Activated B cell treated with CpG ODN at 0.5 μM for 24 hours (primary cell): ENCODE measurements around the gene NAT16. TPM values are rescaled to one million over a fixed set of nuclear protein-coding genes. Genes with fewer than 3 reads are reported as not detected.

Source experiments
- ATAC-seq: fragments of 200-7000 bp; cut with Tn5 transposase; one replicate; pipeline ENCODE4 v1.10.0; 2021; ENCODE audit warnings: low read depth, mild to moderate bottlenecking, moderate library complexity
- CTCF ChIA-PET: fragments of 350-600 bp; sonication (Branson Sonifier 250); formaldehyde crosslinking; loops from one replicate; lab custom pipeline; 2021; ENCODE audit warnings: antibody characterized with exemption; lab: Charles Lee
- POLR2A ChIA-PET: fragments of 350-600 bp; sonication (Branson Sonifier 250); formaldehyde crosslinking; loops from one replicate; lab custom pipeline; 2021; ENCODE audit warnings: antibody characterized with exemption; lab: Charles Lee
- DNase-seq: peaks from one replicate; pipeline ENCODE4 v3.0.0; 2022
- H3K27ac Mint-ChIP-seq: one replicate; pipeline ENCODE4 v1.8.0; 2020; ENCODE audit warnings: mixed read lengths
- H3K27me3 Mint-ChIP-seq: one replicate; pipeline ENCODE4 v1.8.0; 2021; ENCODE audit warnings: mixed read lengths
- H3K36me3 Mint-ChIP-seq: one replicate; pipeline ENCODE4 v1.8.0; 2021; ENCODE audit warnings: low read depth, mixed read lengths
- H3K4me1 Mint-ChIP-seq: one replicate; pipeline ENCODE4 v1.8.0; 2021; ENCODE audit warnings: mixed read lengths
- H3K4me3 Mint-ChIP-seq: one replicate; pipeline ENCODE4 v1.8.0; 2020; ENCODE audit warnings: mild to moderate bottlenecking, mixed read lengths
- H3K9me3 Mint-ChIP-seq: one replicate; pipeline ENCODE4 v1.8.0; 2020; ENCODE audit warnings: mixed read lengths
- intact Hi-C: fragments of 100-400 bp; cut with micrococcal nuclease; formaldehyde crosslinking; loops from one replicate; pipeline ENCODE4 v1.15.1; 2024
- total RNA-seq: library from RNA; stranded (reverse); gene quantifications from 2 replicates; pipeline ENCODE4 v1.2.3, GENCODE V29; 2022
- TF ChIP-seq, protein P1 (sequence below): fragments of 200-600 bp; IDR thresholded peaks from one replicate; pipeline ENCODE4 v1.8.0; 2022; ENCODE audit warnings: antibody characterized with exemption, mild to moderate bottlenecking

Gene NAT16
- total RNA-seq, 1 donor from 2014 or later: not detected

DNA sequence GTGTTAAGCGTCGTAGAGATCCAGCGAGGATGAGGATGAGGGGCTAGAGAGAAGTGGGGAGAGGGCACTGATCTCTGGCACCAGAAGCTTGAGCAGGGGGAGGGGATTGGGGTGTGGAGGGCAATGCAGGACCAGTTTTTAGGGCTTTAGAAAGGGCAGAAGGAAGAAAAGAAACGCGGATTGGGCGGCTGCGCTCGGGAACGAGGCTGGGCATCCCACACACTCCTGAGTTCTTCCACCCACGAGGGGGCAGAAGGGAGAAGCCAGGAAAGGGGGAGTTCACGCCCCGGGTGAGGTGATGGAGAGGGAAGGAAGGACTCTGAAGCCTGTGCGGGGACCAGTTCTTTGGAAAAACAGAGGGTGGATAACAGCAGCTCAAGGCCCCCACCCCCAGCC is 8.7 kb downstream of the NAT16 start:
- peaks cover 70% of the 10 kb centered on the region for H3K27me3 Mint-ChIP-seq
- H3K27ac Mint-ChIP-seq: peak overlapping the region; percentile 38
- TF ChIP-seq, protein P1, sequence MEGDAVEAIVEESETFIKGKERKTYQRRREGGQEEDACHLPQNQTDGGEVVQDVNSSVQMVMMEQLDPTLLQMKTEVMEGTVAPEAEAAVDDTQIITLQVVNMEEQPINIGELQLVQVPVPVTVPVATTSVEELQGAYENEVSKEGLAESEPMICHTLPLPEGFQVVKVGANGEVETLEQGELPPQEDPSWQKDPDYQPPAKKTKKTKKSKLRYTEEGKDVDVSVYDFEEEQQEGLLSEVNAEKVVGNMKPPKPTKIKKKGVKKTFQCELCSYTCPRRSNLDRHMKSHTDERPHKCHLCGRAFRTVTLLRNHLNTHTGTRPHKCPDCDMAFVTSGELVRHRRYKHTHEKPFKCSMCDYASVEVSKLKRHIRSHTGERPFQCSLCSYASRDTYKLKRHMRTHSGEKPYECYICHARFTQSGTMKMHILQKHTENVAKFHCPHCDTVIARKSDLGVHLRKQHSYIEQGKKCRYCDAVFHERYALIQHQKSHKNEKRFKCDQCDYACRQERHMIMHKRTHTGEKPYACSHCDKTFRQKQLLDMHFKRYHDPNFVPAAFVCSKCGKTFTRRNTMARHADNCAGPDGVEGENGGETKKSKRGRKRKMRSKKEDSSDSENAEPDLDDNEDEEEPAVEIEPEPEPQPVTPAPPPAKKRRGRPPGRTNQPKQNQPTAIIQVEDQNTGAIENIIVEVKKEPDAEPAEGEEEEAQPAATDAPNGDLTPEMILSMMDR: no peak
- CTCF ChIA-PET: interaction anchor here (1.7 to 2.8 kb wide), 2 partner anchors 21 to 27 kb away, joined by 10 to 11 read pairs; no protein-coding TSS in a partner anchor
- peaks cover 55% of the 10 kb centered on the region for H3K4me1 Mint-ChIP-seq
- ATAC-seq: no peak
- no peaks in the 10 kb centered on the region for H3K36me3 Mint-ChIP-seq
- POLR2A ChIA-PET: interaction anchor here (0.9 to 1.3 kb wide), 2 partner anchors 8 to 29 kb away, joined by 3 read pairs; no protein-coding TSS in a partner anchor
- no peaks in the 10 kb centered on the region for H3K9me3 Mint-ChIP-seq
- intact Hi-C loops: no loop called here
- no peak overlapping the region for H3K4me3 Mint-ChIP-seq
- no peak for DNase-seq

- intact Hi-C loops: no loop called here
- CTCF ChIA-PET: interaction anchor here (1.0 to 2.8 kb wide), 3 partner anchors 22 to 27 kb away, joined by 3 to 11 read pairs (median 10); no protein-coding TSS in a partner anchor
Observed at GRCh38 chr7:101170617-101171441, 9.3 kb downstream of the NAT16 start.

DNA sequence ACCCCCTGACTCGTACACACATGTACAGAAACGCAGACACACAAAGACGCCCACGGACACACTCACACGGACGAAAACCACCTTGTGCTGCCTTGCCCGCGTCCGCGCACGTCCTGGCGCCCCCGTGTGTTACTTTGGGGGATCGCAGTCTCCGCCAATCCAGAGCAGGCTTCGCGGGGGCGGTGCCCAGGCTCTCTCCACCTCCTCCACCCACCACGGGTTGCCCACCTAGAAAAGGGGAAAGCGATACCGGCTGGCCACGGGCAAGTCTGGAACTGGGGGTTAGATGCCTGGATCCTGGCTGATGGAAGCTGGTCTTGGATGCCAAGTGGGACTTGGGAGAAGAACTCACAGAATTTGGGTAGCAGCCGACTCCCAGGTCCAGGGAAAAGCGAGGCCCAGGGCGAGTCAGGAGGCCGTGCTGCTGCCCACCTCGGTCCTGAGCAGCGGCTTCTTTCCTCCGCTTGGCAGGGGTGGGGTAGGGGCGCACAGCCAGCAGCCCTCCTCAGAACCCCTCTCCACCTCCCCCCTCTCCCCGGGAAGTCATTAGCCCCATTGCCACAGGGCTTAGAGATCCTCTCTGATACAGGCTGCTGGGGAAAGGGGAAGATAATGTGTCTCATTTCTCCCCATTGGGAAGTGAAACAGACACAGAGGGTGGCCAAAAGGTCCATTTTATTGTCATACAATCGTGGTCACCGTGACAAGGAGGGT is 10.1 kb downstream of the NAT16 start:
- CTCF ChIA-PET: interaction anchor here (1.0 to 2.8 kb wide), 3 partner anchors 23 to 26 kb away, joined by 3 to 11 read pairs (median 10); no protein-coding TSS in a partner anchor
- TF ChIP-seq, protein P1: peak; percentile 70
- ATAC-seq (peak; percentile 71), DNase-seq (peak; percentile 73)
- no peak overlapping the region for H3K27ac Mint-ChIP-seq
- H3K4me3 Mint-ChIP-seq: no peak overlapping the region
- intact Hi-C loops: loop anchor here (1.0 kb wide), 1 partner anchor 26 kb away; no protein-coding TSS in a partner anchor
- H3K9me3 Mint-ChIP-seq: no peaks in the 10 kb centered on the region
- peaks cover 1% of the 10 kb centered on the region for H3K36me3 Mint-ChIP-seq
- peaks cover 70% of the 10 kb centered on the region for H3K4me1 Mint-ChIP-seq
- peaks cover 68% of the 10 kb centered on the region for H3K27me3 Mint-ChIP-seq
- POLR2A ChIA-PET: interaction anchor here (0.8 kb wide), 1 partner anchor 26 kb away, joined by 7 read pairs; no protein-coding TSS in a partner anchor

More at GRCh38 chr7:101170617-101171441, 9.3 kb downstream of the NAT16 start:
- no peak overlapping the region for H3K4me3 Mint-ChIP-seq
- TF ChIP-seq, protein P1: no peak
- ATAC-seq (no peak), DNase-seq (no peak)
- peak overlapping the region; percentile 38 for H3K27ac Mint-ChIP-seq
- POLR2A ChIA-PET: interaction anchor here (0.6 to 1.3 kb wide), 4 partner anchors 8 to 495 kb away, joined by 3 to 7 read pairs (median 3); no protein-coding TSS in a partner anchor
- peaks cover 69% of the 10 kb centered on the region for H3K27me3 Mint-ChIP-seq
- no peaks in the 10 kb centered on the region for H3K36me3 Mint-ChIP-seq
- H3K9me3 Mint-ChIP-seq: no peaks in the 10 kb centered on the region
- peaks cover 61% of the 10 kb centered on the region for H3K4me1 Mint-ChIP-seq

GRCh38 chr7:101169110-101169837 is 10.8 kb downstream of the NAT16 start:
- POLR2A ChIA-PET: no interaction called here
- peaks cover 66% of the 10 kb centered on the region for H3K27me3 Mint-ChIP-seq
- ATAC-seq (no peak), DNase-seq (no peak)
- CTCF ChIA-PET: interaction anchor here (2.8 kb wide), 1 partner anchor 23 kb away, joined by 11 read pairs; no protein-coding TSS in a partner anchor
- intact Hi-C loops: loop anchor here (1.0 kb wide), 1 partner anchor 25 kb away; no protein-coding TSS in a partner anchor
- peaks cover 1% of the 10 kb centered on the region for H3K36me3 Mint-ChIP-seq
- H3K27ac Mint-ChIP-seq: no peak overlapping the region
- no peaks in the 10 kb centered on the region for H3K9me3 Mint-ChIP-seq
- TF ChIP-seq, protein P1: no peak
- no peak overlapping the region for H3K4me3 Mint-ChIP-seq
- H3K4me1 Mint-ChIP-seq: peaks cover 71% of the 10 kb centered on the region
